ENCODE results near the gene TOMM20. TPM values are rescaled to one million over a fixed set of nuclear protein-coding genes. Genes with fewer than 3 reads are reported as not detected.

The TOMM20 gene
- total and polyA plus RNA-seq, 2 of the 8 experiments (the other 6 are each of a cell fraction or from before 2014, with no cell fraction given), result 71.4 to 168 TPM

- no peak overlapping the region for H3K27ac ChIP-seq (ENCODE audit: low read depth, low read length)
- H2AFZ ChIP-seq (ENCODE audit: low read length), result no peak overlapping the region
- no peak overlapping the region for H3K18ac ChIP-seq (ENCODE audit: extremely low read depth, low read length)
- no peak overlapping the region for H4K5ac ChIP-seq (ENCODE audit: insufficient read length, low read depth, low read length)
- 89% methylated on average over 6 of the region's 6 CpGs; no CpG with 5 or more reads in 1 of the 2 experiments for WGBS, 2 experiments (ENCODE audit: extremely low coverage in 1 of 2, insufficient coverage in 1 of 2, insufficient read length in 1 of 2, insufficient replicate concordance in 2 of 2, low coverage in 1 of 2, low lambda C conversion rate in 2 of 2, missing lambda C conversion rate in 1 of 2)
- no peak overlapping the region for H3K9ac ChIP-seq (replicated peaks in 1 of 4; ENCODE audit: extremely low read depth in 1 of 4, low read depth in 3 of 4, low read length in 3 of 4)
- H3K27me3 ChIP-seq (replicated peaks in 1 of 4; ENCODE audit: control insufficient read depth in 3 of 4, extremely low read depth in 1 of 4, insufficient read depth in 3 of 4, low read length in 3 of 4), result no peaks in the 10 kb centered on the region
- CTCF ChIA-PET (ENCODE audit: partially characterized antibody), result interaction anchor here (1.1 to 2.5 kb wide), 2 partner anchors 12 to 573 kb away, joined by 4 to 7 read pairs; no protein-coding TSS in a partner anchor
- H4K8ac ChIP-seq (ENCODE audit: extremely low read depth, insufficient read depth, low read length), result peak overlapping the region; percentile 0; the same call in 1 of the 2 replicates
- H3K23ac ChIP-seq (ENCODE audit: insufficient read length), result no peak overlapping the region
- H2BK120ac ChIP-seq (replicated peaks; ENCODE audit: low read depth, low read length), result no peak overlapping the region
- POLR2A ChIA-PET (ENCODE audit: partially characterized antibody), result interaction anchor here (1.2 kb wide), 1 partner anchor 115 kb away, joined by 3 read pairs; no protein-coding TSS in a partner anchor
- no peak overlapping the region for H3K14ac ChIP-seq (ENCODE audit: insufficient read length)
- no peak for DNase-seq (ENCODE audit: low read depth in 1 of 2, low spot score in 2 of 2)
- H3K36me3 ChIP-seq (ENCODE audit: control insufficient read depth in 2 of 4, insufficient read depth in 4 of 4, low read length in 3 of 4), result no peaks in the 10 kb centered on the region
- H3K79me1 ChIP-seq (ENCODE audit: low read depth, low read length), result no peaks in the 10 kb centered on the region
- no peaks in the 10 kb centered on the region for H3K9me3 ChIP-seq (ENCODE audit: insufficient read depth in 2 of 2, low read depth in 1 of 2, low read length in 1 of 2)
- H4K20me1 ChIP-seq (replicated peaks in 1 of 2; ENCODE audit: control insufficient read depth in 1 of 2, insufficient read depth in 2 of 2, low read length in 2 of 2), result no peaks in the 10 kb centered on the region
- no peak overlapping the region for H3K4ac ChIP-seq (replicated peaks; ENCODE audit: insufficient read length, low read depth, low read length)
- H3K4me3 ChIP-seq (ENCODE audit: extremely low read depth in 1 of 4, insufficient read depth in 2 of 4, low read depth in 3 of 4, low read length in 4 of 4), result no peak overlapping the region
- no peak overlapping the region for H2BK15ac ChIP-seq (ENCODE audit: low read length)
- no peak for TF ChIP-seq NRF1 (IDR thresholded peaks at IDR 0.05; ENCODE audit: low read depth, low read length)
- no peak for TF ChIP-seq SUZ12 (IDR thresholded peaks at IDR 0.05; ENCODE audit: low read length)
- TF ChIP-seq KDM4A (IDR thresholded peaks at IDR 0.05; ENCODE audit: low read depth, low read length, severe bottlenecking), result no peak
- no peak for TF ChIP-seq CHD1 (IDR thresholded peaks at IDR 0.05; ENCODE audit: low read depth, low read length)
- no peak for TF ChIP-seq TAF7 (optimal IDR thresholded peaks at IDR 0.05; ENCODE audit: borderline replicate concordance, low read depth, low read length)
- no peak for TF ChIP-seq RXRA (IDR thresholded peaks at IDR 0.05; ENCODE audit: insufficient read depth, low read depth, low read length)
- TF ChIP-seq HDAC6 (IDR thresholded peaks at IDR 0.05; ENCODE audit: low read depth, low read length), result no peak
- TF ChIP-seq MAFK (IDR thresholded peaks at IDR 0.05; ENCODE audit: low read depth, low read length), result no peak
- no peak for TF ChIP-seq POLR2AphosphoS5 (IDR thresholded peaks at IDR 0.05; ENCODE audit: low read depth, low read length)
- no peak for TF ChIP-seq CREB1 (IDR thresholded peaks at IDR 0.05)
- no peak for TF ChIP-seq SP2 (IDR thresholded peaks at IDR 0.05; ENCODE audit: low read length)
- no peak for TF ChIP-seq CEBPB (IDR thresholded peaks at IDR 0.05; ENCODE audit: low read depth, low read length)
- TF ChIP-seq SIX5 (IDR thresholded peaks at IDR 0.05; ENCODE audit: low read depth, low read length), result no peak
- no peak for TF ChIP-seq POLR2A (IDR thresholded peaks at IDR 0.05; ENCODE audit: control extremely low read depth in 1 of 2, low read depth in 2 of 2, low read length in 2 of 2)
- H3K4me1 ChIP-seq (replicated peaks in 1 of 4; ENCODE audit: control insufficient read depth in 3 of 4, insufficient read depth in 4 of 4, low read length in 3 of 4), result peaks cover 0 to 2% (median 0%) of the 10 kb centered on the region in 4 experiments; a peak in 1 of 7 replicates
- 0 out of 2 replicates have a peak overlapping the region, but pooled peaks have one; percentile 39 for H2AK5ac ChIP-seq (ENCODE audit: low read depth, low read length)
- H3K56ac ChIP-seq (replicated peaks; ENCODE audit: insufficient read length, low read depth, low read length), result no peak overlapping the region
- H3K23me2 ChIP-seq (ENCODE audit: low read depth, low read length), result no peaks in the 10 kb centered on the region
- no peaks in the 10 kb centered on the region for H3K79me2 ChIP-seq (ENCODE audit: control insufficient read depth in 1 of 2, insufficient read depth in 2 of 2, low read length in 2 of 2)
- no peak overlapping the region for H3K4me2 ChIP-seq (ENCODE audit: insufficient read depth in 1 of 2, low read depth in 2 of 2, low read length in 2 of 2)
- H2BK20ac ChIP-seq (ENCODE audit: low read length), result 0 out of 2 replicates have a peak overlapping the region, but pooled peaks have one; percentile 61
- H2BK12ac ChIP-seq (ENCODE audit: low read depth, low read length), result no peak overlapping the region
- no peak overlapping the region for H4K91ac ChIP-seq (replicated peaks; ENCODE audit: insufficient read length, low read length)
- no peak overlapping the region for H2BK5ac ChIP-seq (ENCODE audit: low read depth, low read length)
- no peak for FAIRE-seq
Measured at GRCh38 chr1:235072096-235072495, 56.5 kb downstream of the TOMM20 start.

Measured in H1 (cell line).